HepG2 (cell line): ENCODE data around the gene ZSCAN23. TPM values are rescaled to one million over a fixed set of nuclear protein-coding genes. Genes with fewer than 3 reads are reported as not detected.
A peak's percentile ranks its signal among the peaks of the same experiment; 100 is the strongest.

Experiments
- AGO2 ChIP-seq: fragments of 200-400 bp; formaldehyde crosslinking; optimal IDR thresholded peaks from 2 replicates; pipeline ENCODE3; 2017; ENCODE audit warnings: mild to moderate bottlenecking, low read depth, low read length, moderate library complexity
- GTF3A ChIP-seq: sonication (generic); formaldehyde crosslinking; conservative IDR thresholded peaks from 2 replicates; pipeline ENCODE4 v1.4.0; 2020; ENCODE audit warnings: mild to moderate bottlenecking, missing genetic modification reagents
- HHEX ChIP-seq: IDR thresholded peaks from 2 replicates; pipeline ENCODE4 v1.6.1; 2016; ENCODE audit warnings: control low read depth
- HMG20B ChIP-seq: conservative IDR thresholded peaks from 2 replicates; pipeline ENCODE4 v1.6.1; 2016; ENCODE audit warnings: missing genetic modification reagents, missing compliant biosample characterization
- KDM3A ChIP-seq: IDR thresholded peaks from 2 replicates; pipeline ENCODE4 v1.6.1; 2018; ENCODE audit warnings: low read depth, missing compliant biosample characterization
- NFYC ChIP-seq: IDR thresholded peaks from 2 replicates; pipeline ENCODE4 v1.6.1; 2016; ENCODE audit warnings: missing genetic modification reagents, missing compliant biosample characterization
- NPAS2 ChIP-seq: sonication (generic); formaldehyde crosslinking; IDR thresholded peaks from 2 replicates; pipeline ENCODE4 v1.8.0; 2022; ENCODE audit warnings: mild to moderate bottlenecking, missing genetic modification reagents, borderline replicate concordance
- PRPF4 ChIP-seq: fragments of 200-400 bp; formaldehyde crosslinking; IDR thresholded peaks from 2 replicates; pipeline ENCODE4 v1.6.1; 2016; ENCODE audit warnings: low read length, low read depth; ENCODE audit not compliant: poor library complexity, severe bottlenecking
- SALL1 ChIP-seq: sonication (generic); formaldehyde crosslinking; IDR thresholded peaks from 2 replicates; pipeline ENCODE4 v1.8.0; 2022; ENCODE audit warnings: mild to moderate bottlenecking, missing genetic modification reagents
- ZFX ChIP-seq: sonication (generic); formaldehyde crosslinking; IDR thresholded peaks from 2 replicates; pipeline ENCODE4 v1.4.0; 2020; ENCODE audit warnings: mild to moderate bottlenecking, low read depth, missing genetic modification reagents, moderate library complexity
- ZNF205 ChIP-seq: IDR thresholded peaks from 2 replicates; pipeline ENCODE4 v1.6.1; 2018; ENCODE audit warnings: missing biosample characterization, missing genetic modification reagents
- ZNF367 ChIP-seq: sonication (generic); formaldehyde crosslinking; IDR thresholded peaks from 2 replicates; pipeline ENCODE4 v1.4.0; 2020; ENCODE audit warnings: missing genetic modification reagents, borderline replicate concordance
- ZNF607 ChIP-seq: sonication (generic); formaldehyde crosslinking; IDR thresholded peaks from 2 replicates; pipeline ENCODE4 v1.5.1; 2020; ENCODE audit warnings: missing genetic modification reagents, mild to moderate bottlenecking, borderline replicate concordance
- polyA plus RNA-seq, 8 experiments: library from polyadenylated mRNA; depleted of rRNA in 3 of 8; stranded (reverse) in 7 of 8; unstranded in 1 of 8; fragments of >200 nt; fragmentation: Illumina TruSeq in 4 of 8; extraction: Trizol in 4 of 8; gene quantifications; 2 replicates each; pipeline versions ENCODE4 v1.2.1 to v1.2.3, GENCODE V29; 2011 to 2016; ENCODE audit warnings: low read depth in 4 of 8, missing spikeins in 1 of 8, mixed read lengths in 1 of 8; ENCODE audit not compliant: insufficient read depth in 1 of 8
- total RNA-seq, 5 experiments: library from RNA; depleted of rRNA; stranded (reverse); fragments of >200 nt; fragmentation: Illumina TruSeq; extraction: Trizol; gene quantifications; 2 replicates each; pipeline ENCODE4 v1.2.3, GENCODE V29; 2016; ENCODE audit warnings: low read depth in 1 of 5
- TF ChIP-seq, protein P1 (sequence below), 2 experiments: sonication (generic) in 1 of 2; formaldehyde crosslinking in 1 of 2; IDR thresholded peaks; 2 replicates each; pipeline versions ENCODE4 v1.6.1 to v1.9.0; 2014 to 2022; ENCODE audit warnings: antibody characterized with exemption in 1 of 2, borderline replicate concordance in 1 of 2, inconsistent platforms in 1 of 2, low read depth in 1 of 2, missing genetic modification reagents in 1 of 2
- TF ChIP-seq, protein P2 (sequence below): sonication (generic); formaldehyde crosslinking; IDR thresholded peaks from 2 replicates; pipeline ENCODE4 v1.5.0; 2020; ENCODE audit warnings: missing genetic modification reagents
- TF ChIP-seq, protein P3 (sequence below): sonication (generic); formaldehyde crosslinking; IDR thresholded peaks from 2 replicates; pipeline ENCODE4 v1.5.0; 2020; ENCODE audit warnings: mild to moderate bottlenecking, missing genetic modification reagents

Gene ZSCAN23
- total and polyA plus RNA-seq, 2 of the 13 experiments (the other 11 are each of a cell fraction or from before 2014, with no cell fraction given) = 0.29 to 1.2 TPM

DNA sequence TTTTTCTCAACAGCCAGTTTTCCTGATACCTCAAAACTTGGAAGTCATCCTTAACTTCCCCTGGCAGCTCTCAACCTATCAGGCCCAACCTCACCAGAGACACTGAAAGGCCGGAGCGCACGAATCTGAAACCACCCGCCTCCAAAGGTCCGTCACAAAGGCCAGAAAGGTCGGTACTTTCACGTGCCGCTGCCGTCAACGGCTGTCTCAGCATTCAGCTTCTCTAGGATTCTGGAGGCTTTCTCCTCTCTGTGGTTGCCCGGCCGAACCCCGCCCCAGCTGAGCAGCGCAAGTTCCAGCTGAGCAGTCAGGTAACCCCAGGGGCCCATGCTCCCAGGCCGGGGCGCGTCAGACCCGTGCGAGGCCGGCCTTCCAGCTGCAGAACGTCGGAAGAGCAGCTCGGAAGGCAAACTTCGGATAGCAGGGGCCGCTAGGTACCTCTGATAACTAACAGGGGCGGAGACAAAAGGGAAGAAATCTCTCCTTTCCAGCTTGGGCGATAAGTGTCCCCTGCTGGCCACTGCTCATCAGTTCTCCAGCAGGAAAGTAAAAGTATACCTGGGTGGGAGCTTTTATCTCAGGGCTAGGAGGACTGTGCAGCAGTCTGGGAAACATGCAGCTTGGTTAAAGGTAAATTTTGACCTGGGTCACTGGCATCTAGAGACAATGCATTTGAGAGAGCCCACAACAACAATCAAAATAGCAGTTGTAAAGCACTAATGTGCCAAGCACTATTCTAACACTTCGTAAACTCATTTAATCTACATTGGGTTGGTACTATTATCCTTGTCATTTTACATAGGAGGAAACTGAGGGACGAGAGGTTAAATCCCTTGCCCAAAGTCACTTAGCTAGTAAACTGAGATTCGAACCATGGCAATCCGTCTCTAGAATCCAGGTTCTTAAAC lies 59.8 kb downstream of the ZSCAN23 start (continued):
- TF ChIP-seq, protein P1, sequence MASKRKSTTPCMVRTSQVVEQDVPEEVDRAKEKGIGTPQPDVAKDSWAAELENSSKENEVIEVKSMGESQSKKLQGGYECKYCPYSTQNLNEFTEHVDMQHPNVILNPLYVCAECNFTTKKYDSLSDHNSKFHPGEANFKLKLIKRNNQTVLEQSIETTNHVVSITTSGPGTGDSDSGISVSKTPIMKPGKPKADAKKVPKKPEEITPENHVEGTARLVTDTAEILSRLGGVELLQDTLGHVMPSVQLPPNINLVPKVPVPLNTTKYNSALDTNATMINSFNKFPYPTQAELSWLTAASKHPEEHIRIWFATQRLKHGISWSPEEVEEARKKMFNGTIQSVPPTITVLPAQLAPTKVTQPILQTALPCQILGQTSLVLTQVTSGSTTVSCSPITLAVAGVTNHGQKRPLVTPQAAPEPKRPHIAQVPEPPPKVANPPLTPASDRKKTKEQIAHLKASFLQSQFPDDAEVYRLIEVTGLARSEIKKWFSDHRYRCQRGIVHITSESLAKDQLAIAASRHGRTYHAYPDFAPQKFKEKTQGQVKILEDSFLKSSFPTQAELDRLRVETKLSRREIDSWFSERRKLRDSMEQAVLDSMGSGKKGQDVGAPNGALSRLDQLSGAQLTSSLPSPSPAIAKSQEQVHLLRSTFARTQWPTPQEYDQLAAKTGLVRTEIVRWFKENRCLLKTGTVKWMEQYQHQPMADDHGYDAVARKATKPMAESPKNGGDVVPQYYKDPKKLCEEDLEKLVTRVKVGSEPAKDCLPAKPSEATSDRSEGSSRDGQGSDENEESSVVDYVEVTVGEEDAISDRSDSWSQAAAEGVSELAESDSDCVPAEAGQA (IDR thresholded peaks at IDR 0.05; ENCODE audit: low read depth) = no peak
- TF ChIP-seq, protein P1 (CRISPR knock-in tag; IDR thresholded peaks at IDR 0.05; ENCODE audit: borderline replicate concordance) = no peak
- peak; percentile 92 for TF ChIP-seq ZFX (CRISPR knock-in tag)
- TF ChIP-seq PRPF4 = no peak
- TF ChIP-seq GTF3A (CRISPR knock-in tag) = no peak
- no peak for TF ChIP-seq HHEX (CRISPR knock-in tag)
- peak; percentile 69; the same call in 1 of the 2 replicates for TF ChIP-seq ZNF607 (CRISPR knock-in tag)
- TF ChIP-seq NFYC (CRISPR knock-in tag) = peak; percentile 35; the same call in 1 of the 2 replicates
- TF ChIP-seq, protein P2, sequence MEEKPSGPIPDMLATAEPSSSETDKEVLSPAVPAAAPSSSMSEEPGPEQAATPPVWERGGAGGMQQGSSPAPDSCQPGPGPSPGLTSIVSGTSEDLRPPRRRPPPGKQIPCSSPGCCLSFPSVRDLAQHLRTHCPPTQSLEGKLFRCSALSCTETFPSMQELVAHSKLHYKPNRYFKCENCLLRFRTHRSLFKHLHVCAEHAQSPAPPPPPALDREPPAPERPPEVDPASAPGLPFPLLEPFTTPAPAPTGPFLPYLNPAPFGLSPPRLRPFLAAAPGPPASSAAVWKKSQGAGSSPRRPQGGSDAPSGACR (CRISPR knock-in tag) = peak; percentile 84; the same call in 1 of the 2 replicates
- TF ChIP-seq KDM3A = peak; percentile 81; the same call in 1 of the 2 replicates
- TF ChIP-seq ZNF367 (CRISPR knock-in tag) = 0 out of 2 replicates have a peak, but pooled peaks have one; percentile 41
- peak; percentile 70 for TF ChIP-seq ZNF205 (CRISPR knock-in tag)
- TF ChIP-seq NPAS2 (CRISPR knock-in tag) = no peak
- TF ChIP-seq, protein P3, sequence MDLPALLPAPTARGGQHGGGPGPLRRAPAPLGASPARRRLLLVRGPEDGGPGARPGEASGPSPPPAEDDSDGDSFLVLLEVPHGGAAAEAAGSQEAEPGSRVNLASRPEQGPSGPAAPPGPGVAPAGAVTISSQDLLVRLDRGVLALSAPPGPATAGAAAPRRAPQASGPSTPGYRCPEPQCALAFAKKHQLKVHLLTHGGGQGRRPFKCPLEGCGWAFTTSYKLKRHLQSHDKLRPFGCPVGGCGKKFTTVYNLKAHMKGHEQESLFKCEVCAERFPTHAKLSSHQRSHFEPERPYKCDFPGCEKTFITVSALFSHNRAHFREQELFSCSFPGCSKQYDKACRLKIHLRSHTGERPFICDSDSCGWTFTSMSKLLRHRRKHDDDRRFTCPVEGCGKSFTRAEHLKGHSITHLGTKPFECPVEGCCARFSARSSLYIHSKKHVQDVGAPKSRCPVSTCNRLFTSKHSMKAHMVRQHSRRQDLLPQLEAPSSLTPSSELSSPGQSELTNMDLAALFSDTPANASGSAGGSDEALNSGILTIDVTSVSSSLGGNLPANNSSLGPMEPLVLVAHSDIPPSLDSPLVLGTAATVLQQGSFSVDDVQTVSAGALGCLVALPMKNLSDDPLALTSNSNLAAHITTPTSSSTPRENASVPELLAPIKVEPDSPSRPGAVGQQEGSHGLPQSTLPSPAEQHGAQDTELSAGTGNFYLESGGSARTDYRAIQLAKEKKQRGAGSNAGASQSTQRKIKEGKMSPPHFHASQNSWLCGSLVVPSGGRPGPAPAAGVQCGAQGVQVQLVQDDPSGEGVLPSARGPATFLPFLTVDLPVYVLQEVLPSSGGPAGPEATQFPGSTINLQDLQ (CRISPR knock-in tag) = peak; percentile 85
- TF ChIP-seq HMG20B (CRISPR knock-in tag) = 0 out of 2 replicates have a peak, but pooled peaks have one; percentile 39
- TF ChIP-seq SALL1 = peak; percentile 94
- TF ChIP-seq AGO2 = peak; percentile 85
